HEK293 (cell line): Measurements from ENCODE around the gene VRK3.

Experiments used
- HOXC10 ChIP-seq: sonication (generic); formaldehyde crosslinking; IDR thresholded peaks from 2 replicates; pipeline ENCODE4 v1.8.1; 2023; ENCODE audit warnings: mild to moderate bottlenecking, missing genetic modification reagents
- INSM2 ChIP-seq: fragments of 450-650 bp; formaldehyde crosslinking; IDR thresholded peaks from 2 replicates; pipeline ENCODE4 v1.5.1; 2016; ENCODE audit warnings: missing biosample characterization, missing genetic modification characterization
- KLF16 ChIP-seq: fragments of 450-650 bp; formaldehyde crosslinking; IDR thresholded peaks from 2 replicates; pipeline ENCODE4 v1.5.1; 2017; ENCODE audit warnings: missing biosample characterization, missing genetic modification characterization
- KLF17 ChIP-seq: fragments of 450-650 bp; formaldehyde crosslinking; IDR thresholded peaks from 2 replicates; pipeline ENCODE4 v1.5.1; 2016; ENCODE audit warnings: missing biosample characterization, missing genetic modification characterization
- KLF8 ChIP-seq: fragments of 450-650 bp; formaldehyde crosslinking; IDR thresholded peaks from 2 replicates; pipeline ENCODE4 v1.5.1; 2016; ENCODE audit warnings: missing biosample characterization, missing genetic modification characterization
- KLF9 ChIP-seq: fragments of 450-650 bp; formaldehyde crosslinking; IDR thresholded peaks from 2 replicates; pipeline ENCODE4 v1.5.1; 2016; ENCODE audit warnings: missing biosample characterization, missing genetic modification characterization, low read depth
- PATZ1 ChIP-seq: fragments of 450-650 bp; formaldehyde crosslinking; IDR thresholded peaks from 2 replicates; pipeline ENCODE4 v1.5.1; 2016; ENCODE audit warnings: missing biosample characterization, missing genetic modification characterization
- TSHZ1 ChIP-seq: fragments of 450-650 bp; formaldehyde crosslinking; IDR thresholded peaks from 2 replicates; pipeline ENCODE4 v1.5.1; 2016; ENCODE audit warnings: missing biosample characterization, missing genetic modification characterization, borderline replicate concordance
- ZNF239 ChIP-seq: fragments of 450-650 bp; formaldehyde crosslinking; IDR thresholded peaks from 2 replicates; pipeline ENCODE4 v1.5.1; 2016; ENCODE audit warnings: missing biosample characterization, missing genetic modification characterization
- ZNF280C ChIP-seq: fragments of 450-650 bp; formaldehyde crosslinking; IDR thresholded peaks from 2 replicates; pipeline ENCODE4 v1.5.1; 2016; ENCODE audit warnings: missing biosample characterization, missing genetic modification characterization
- ZNF510 ChIP-seq: fragments of 450-650 bp; formaldehyde crosslinking; IDR thresholded peaks from 2 replicates; pipeline ENCODE4 v1.5.1; 2018; ENCODE audit warnings: mild to moderate bottlenecking, missing genetic modification characterization, missing biosample characterization; ENCODE audit not compliant: insufficient replicate concordance
- ZNF530 ChIP-seq: fragments of 450-650 bp; formaldehyde crosslinking; IDR thresholded peaks from 2 replicates; pipeline ENCODE4 v1.5.1; 2016; ENCODE audit warnings: low read depth, missing biosample characterization, missing genetic modification characterization
- ZNF76 ChIP-seq: fragments of 450-650 bp; formaldehyde crosslinking; IDR thresholded peaks from 2 replicates; pipeline ENCODE4; 2016; ENCODE audit warnings: low read depth, missing biosample characterization, missing genetic modification characterization, borderline replicate concordance
- ZSCAN16 ChIP-seq: fragments of 450-650 bp; formaldehyde crosslinking; IDR thresholded peaks from 2 replicates; pipeline ENCODE4 v1.5.1; 2016; ENCODE audit warnings: missing biosample characterization, missing genetic modification characterization
- TF ChIP-seq, protein P1 (sequence below): sonication (generic); formaldehyde crosslinking; IDR thresholded peaks from 2 replicates; pipeline ENCODE4 v1.8.1; 2022; ENCODE audit warnings: mild to moderate bottlenecking, moderate library complexity, missing genetic modification reagents
- TF ChIP-seq, protein P2 (sequence below): fragments of 450-650 bp; formaldehyde crosslinking; IDR thresholded peaks from 2 replicates; pipeline ENCODE4 v1.5.1; 2016; ENCODE audit warnings: missing biosample characterization, missing genetic modification characterization

Gene VRK3

DNA sequence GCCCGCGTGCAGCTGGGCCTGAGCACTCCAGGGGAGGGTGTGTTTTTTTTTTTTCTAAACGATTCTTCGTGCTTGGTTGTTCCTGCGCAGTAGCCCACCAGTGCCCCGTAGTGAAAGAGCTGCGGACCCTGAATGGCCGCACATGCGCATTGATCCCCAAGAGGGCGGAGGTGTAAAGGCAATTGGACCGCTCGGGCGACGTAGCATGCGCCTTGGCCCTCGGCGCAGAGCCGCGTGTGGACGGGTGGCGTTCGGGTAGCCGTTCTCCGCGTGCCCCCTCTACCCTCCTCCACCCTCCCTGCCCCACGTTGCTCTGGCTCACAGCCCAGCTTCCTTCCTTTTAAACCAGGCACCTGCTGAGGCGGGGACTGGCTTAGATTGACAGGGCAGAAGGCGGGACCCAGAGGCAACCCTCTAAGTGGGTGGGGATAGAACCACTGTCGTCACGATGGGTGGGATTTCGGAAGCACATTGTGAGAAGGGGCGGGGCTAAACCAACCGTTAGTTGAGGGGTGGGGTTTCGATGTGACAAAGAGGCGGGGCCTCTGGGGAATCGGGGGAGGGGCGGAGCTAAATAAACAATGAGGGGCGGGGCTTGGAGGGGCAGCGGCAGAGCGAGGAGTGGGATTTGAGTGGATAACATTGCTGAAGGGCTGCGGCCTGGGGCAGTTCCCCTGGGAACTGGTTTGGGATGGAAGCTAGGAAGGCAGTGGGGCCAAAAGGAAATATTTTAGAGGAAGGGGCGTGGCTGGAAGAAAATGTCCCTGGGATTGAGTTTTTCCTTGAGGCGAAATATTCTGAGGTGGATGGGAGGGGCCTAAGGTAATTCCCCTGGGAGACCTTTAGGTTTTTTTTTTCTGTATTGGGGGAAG, 95.3 kb downstream of the VRK3 start (continued):
- TF ChIP-seq PATZ1 (tag by site-specific recombination), result peak; percentile 74; the same call in 1 of the 2 replicates
- TF ChIP-seq, protein P1, sequence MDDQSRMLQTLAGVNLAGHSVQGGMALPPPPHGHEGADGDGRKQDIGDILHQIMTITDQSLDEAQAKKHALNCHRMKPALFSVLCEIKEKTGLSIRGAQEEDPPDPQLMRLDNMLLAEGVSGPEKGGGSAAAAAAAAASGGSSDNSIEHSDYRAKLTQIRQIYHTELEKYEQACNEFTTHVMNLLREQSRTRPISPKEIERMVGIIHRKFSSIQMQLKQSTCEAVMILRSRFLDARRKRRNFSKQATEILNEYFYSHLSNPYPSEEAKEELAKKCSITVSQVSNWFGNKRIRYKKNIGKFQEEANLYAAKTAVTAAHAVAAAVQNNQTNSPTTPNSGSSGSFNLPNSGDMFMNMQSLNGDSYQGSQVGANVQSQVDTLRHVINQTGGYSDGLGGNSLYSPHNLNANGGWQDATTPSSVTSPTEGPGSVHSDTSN (CRISPR knock-in tag), result peak; percentile 93
- no peak for TF ChIP-seq ZNF510 (tag by site-specific recombination)
- TF ChIP-seq ZSCAN16, result no peak
- peak; percentile 14; the same call in 1 of the 2 replicates for TF ChIP-seq KLF17
- TF ChIP-seq, protein P2, sequence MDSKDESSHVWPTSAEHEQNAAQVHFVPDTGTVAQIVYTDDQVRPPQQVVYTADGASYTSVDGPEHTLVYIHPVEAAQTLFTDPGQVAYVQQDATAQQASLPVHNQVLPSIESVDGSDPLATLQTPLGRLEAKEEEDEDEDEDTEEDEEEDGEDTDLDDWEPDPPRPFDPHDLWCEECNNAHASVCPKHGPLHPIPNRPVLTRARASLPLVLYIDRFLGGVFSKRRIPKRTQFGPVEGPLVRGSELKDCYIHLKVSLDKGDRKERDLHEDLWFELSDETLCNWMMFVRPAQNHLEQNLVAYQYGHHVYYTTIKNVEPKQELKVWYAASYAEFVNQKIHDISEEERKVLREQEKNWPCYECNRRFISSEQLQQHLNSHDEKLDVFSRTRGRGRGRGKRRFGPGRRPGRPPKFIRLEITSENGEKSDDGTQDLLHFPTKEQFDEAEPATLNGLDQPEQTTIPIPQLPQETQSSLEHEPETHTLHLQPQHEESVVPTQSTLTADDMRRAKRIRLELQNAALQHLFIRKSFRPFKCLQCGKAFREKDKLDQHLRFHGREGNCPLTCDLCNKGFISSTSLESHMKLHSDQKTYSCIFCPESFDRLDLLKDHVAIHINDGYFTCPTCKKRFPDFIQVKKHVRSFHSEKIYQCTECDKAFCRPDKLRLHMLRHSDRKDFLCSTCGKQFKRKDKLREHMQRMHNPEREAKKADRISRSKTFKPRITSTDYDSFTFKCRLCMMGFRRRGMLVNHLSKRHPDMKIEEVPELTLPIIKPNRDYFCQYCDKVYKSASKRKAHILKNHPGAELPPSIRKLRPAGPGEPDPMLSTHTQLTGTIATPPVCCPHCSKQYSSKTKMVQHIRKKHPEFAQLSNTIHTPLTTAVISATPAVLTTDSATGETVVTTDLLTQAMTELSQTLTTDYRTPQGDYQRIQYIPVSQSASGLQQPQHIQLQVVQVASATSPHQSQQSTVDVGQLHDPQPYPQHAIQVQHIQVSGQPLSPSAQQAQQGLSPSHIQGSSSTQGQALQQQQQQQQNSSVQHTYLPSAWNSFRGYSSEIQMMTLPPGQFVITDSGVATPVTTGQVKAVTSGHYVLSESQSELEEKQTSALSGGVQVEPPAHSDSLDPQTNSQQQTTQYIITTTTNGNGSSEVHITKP (tag by site-specific recombination), result peak; percentile 44; the same call in 1 of the 2 replicates
- peak; percentile 20; the same call in 1 of the 2 replicates for TF ChIP-seq INSM2
- TF ChIP-seq ZNF280C, result no peak
- TF ChIP-seq ZNF76 (tag by site-specific recombination), result 0 out of 2 replicates have a peak, but pooled peaks have one; percentile 15
- TF ChIP-seq KLF8 (tag by site-specific recombination), result peak; percentile 27; the same call in 1 of the 2 replicates
- 0 out of 2 replicates have a peak, but pooled peaks have one; percentile 8 for TF ChIP-seq HOXC10 (CRISPR knock-in tag)
- 0 out of 2 replicates have a peak, but pooled peaks have one; percentile 11 for TF ChIP-seq KLF16 (tag by site-specific recombination)
- peak; percentile 71 for TF ChIP-seq KLF9 (tag by site-specific recombination)
- TF ChIP-seq ZNF239, result peak; percentile 57; the same call in 1 of the 2 replicates
- no peak for TF ChIP-seq ZNF530 (tag by site-specific recombination)
- TF ChIP-seq TSHZ1 (tag by site-specific recombination), result peak; percentile 37; the same call in 1 of the 2 replicates
